HL-60 (cell line): ENCODE results near the gene KLHL26.

Source experiments
- CTCF ChIP-seq: IDR thresholded peaks from one replicate; pipeline ENCODE4 v1.5.1; 2011; ENCODE audit warnings: low read length, control low read depth, inconsistent platforms; ENCODE audit not compliant: insufficient read depth
- GABPA ChIP-seq: IDR thresholded peaks from 2 replicates; pipeline ENCODE4 v1.6.1; 2012; ENCODE audit warnings: low read depth
- POLR2AphosphoS5 ChIP-seq: IDR thresholded peaks from 2 replicates; pipeline ENCODE4 v1.6.1; 2012; ENCODE audit warnings: low read depth
- SPI1 ChIP-seq: IDR thresholded peaks from 2 replicates; pipeline ENCODE4 v1.6.1; 2012; ENCODE audit warnings: low read depth, mild to moderate bottlenecking, borderline replicate concordance

GRCh38 chr19:18610245-18610555 lies 26.6 kb upstream of the KLHL26 start:
- no peak for TF ChIP-seq CTCF
- TF ChIP-seq POLR2AphosphoS5, result no peak
- TF ChIP-seq SPI1, result no peak
- TF ChIP-seq GABPA, result no peak
